HCT116 (cell line): ENCODE measurements around the gene IL26.

Experiments
- CTCF ChIP-seq, 3 experiments: fragments of 200-600 bp in 1 of 3; sonication (generic) in 1 of 3; IDR thresholded peaks in 2 of 3; conservative IDR thresholded peaks in 1 of 3; 2 replicates each; pipeline ENCODE4 v1.5.1; 2012 to 2017; ENCODE audit warnings: low read depth in 2 of 3, low read length in 2 of 3, antibody characterized with exemption in 1 of 3, borderline replicate concordance in 1 of 3, control low read depth in 1 of 3, mild to moderate bottlenecking in 1 of 3, mixed read lengths in 1 of 3, mixed run types in 1 of 3, moderate library complexity in 1 of 3; ENCODE audit not compliant: insufficient read depth in 1 of 3
- EZH2 ChIP-seq: fragments of 200-600 bp; sonication (generic); IDR thresholded peaks from 2 replicates; pipeline ENCODE4 v1.6.1; 2017; ENCODE audit warnings: antibody characterized with exemption, mixed run types
- MAX ChIP-seq: IDR thresholded peaks from 2 replicates; pipeline ENCODE4 v1.6.1; 2012
- SRF ChIP-seq: IDR thresholded peaks from 2 replicates; pipeline ENCODE4 v1.6.1; 2012; ENCODE audit warnings: low read depth

- TF ChIP-seq SRF (no peak), EZH2 (no peak), CTCF (IDR thresholded peaks at IDR 0.05 in 2 of 3, conservative IDR thresholded peaks at IDR 0.05 in 1 of 3; ENCODE audit: borderline replicate concordance in 1 of 3, insufficient read depth in 1 of 3, low read depth in 2 of 3, low read length in 2 of 3) (no peak), MAX (no peak)
These were observed 44.7 kb upstream of the IL26 start for GRCh38 chr12:68270358-68270757.
